Measurements from ENCODE around the gene CHD5.

The CHD5 gene

DNA sequence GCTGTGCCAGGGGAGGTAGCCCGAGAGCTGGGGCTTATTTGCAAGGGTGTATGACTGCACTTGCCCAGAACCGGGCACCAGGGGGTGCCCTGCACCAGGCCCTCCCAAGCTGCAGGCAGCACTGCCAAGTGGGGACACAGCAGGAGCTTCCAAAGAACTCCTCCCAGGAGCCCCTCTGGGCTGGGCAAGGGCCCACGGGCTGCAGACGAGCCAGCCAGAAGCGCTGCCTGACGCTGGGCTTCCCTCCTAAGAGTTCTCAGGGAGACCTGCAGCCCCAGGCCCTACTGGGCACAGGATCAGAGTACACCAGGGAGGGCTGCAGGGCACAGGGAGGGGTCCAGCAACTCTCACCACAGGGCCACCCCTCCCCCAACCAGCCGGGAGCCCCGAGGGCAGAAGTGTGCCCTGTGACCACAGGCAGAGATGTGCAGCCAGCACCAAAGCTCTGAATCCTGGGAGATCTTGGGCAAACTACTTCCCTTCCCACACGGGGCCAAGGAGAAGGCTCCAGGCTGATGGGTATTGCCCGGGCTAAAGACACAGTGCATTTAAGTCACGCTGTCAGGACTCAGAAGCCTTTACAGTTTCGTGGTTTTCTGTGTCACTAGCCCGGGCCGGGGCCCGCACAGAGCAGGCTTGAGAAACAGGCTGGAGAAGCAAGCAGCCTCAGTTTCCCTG is 71.0 kb downstream of the CHD5 start:
- no peak for DNase-seq

- DNase-seq = no peak
Observed at GRCh38 chr1:6108476-6108875, 71.6 kb downstream of the CHD5 start.

DNA sequence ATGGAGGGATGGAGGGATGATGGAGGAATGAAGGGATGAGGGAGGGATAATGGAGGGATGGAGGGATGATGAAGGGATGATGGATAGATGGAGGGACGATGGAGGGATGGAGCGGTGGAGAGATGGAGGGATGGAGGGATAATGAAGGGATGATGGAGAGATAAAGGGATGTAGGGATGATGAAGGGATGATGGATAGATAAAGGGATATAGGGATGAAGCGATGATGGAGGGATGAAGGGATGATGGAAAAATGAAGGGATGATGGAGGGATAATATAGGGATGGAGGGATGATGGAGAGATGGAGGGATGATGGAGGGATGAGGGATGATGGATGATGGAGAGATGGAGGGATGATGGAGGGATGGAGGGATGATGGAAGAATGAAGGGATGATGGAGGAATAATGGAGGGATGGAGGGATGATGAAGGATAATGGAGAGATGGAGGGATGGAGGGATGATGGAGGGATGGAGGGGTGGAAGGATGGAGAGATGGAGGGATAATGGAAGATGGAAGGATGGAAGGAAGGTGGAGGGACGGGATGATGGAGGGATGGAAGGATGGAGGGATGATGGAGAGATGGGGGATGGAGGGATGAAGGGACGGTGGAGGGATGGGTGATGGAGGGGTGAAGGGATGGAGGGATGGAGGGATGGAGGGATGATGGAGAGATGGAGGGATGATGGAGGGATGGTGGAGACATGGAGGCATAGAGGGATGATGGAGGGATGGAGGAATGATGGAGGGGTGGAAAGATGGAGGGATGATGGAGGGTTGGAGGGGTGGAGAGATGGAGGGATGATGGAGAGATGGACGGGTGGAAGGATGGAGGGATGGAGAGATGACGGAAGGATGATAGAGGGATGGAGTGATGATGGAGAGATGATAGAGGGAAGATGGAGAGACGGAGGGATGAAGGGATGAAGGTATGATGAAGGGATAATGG is 72.4 kb downstream of the CHD5 start:
- DNase-seq = no peak

- no peak for DNase-seq
Observed at GRCh38 chr1:6106977-6107376, 73.1 kb downstream of the CHD5 start.

GRCh38 chr1:6106321-6106731 is 73.8 kb downstream of the CHD5 start:
- no peak for DNase-seq

DNA sequence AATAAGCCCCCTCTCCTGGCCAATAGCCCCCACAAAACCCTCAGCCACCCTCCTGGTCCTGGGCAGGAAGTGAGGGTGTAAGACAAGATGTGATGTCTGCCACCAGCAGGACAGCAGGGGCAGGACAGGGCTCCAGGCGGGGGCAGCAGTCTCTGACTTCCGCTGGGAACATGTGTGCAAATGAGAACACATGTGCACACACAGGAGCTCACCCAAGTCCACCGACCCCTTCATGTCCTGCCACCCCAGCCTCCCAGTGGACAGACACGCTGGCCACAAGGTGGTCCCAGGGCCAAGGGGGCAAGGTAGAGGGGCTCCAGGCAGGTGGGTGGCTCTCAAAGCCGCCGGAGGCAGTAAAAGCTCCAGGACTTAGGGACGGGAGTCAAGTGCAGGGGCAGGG is 74.4 kb downstream of the CHD5 start:
- DNase-seq = no peak

GRCh38 chr1:6105218-6105679 is 74.9 kb downstream of the CHD5 start:
- DNase-seq = no peak

GRCh38 chr1:6104631-6105030 is 75.5 kb downstream of the CHD5 start:
- no peak for DNase-seq

DNA sequence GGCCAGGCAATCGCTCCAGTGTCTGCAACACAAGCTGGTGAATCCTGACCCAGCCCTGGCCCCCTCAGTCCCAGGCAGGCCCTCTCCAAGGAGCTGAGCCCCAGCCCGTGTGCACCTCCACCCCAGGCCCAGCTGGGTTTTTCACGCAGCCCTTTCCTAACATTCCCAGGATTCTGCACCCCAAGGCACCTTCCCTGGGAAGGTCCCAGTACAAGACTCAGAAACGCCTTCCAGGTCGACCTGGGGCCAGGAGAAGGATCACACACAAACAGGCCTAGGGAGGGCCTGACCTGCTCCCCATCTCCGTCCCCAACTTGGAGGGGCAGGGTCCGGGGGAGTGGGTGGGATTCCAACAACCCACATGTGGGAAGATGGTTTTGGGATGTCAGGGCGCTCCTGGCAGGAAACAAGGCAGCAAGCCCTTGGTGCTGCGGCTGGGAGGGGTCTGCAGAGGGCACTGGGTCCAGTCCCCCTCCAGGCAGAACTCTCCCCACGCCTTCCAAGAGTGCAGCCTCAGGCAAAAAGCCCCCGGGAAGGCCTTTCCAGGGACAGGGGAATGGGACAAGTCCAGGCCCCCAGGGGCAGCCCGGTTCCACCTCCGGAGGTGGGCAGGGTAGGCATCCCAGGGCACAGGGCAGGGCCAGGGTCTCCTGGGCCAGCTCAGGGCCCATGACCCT is 76.1 kb downstream of the CHD5 start:
- DNase-seq = no peak

DNA sequence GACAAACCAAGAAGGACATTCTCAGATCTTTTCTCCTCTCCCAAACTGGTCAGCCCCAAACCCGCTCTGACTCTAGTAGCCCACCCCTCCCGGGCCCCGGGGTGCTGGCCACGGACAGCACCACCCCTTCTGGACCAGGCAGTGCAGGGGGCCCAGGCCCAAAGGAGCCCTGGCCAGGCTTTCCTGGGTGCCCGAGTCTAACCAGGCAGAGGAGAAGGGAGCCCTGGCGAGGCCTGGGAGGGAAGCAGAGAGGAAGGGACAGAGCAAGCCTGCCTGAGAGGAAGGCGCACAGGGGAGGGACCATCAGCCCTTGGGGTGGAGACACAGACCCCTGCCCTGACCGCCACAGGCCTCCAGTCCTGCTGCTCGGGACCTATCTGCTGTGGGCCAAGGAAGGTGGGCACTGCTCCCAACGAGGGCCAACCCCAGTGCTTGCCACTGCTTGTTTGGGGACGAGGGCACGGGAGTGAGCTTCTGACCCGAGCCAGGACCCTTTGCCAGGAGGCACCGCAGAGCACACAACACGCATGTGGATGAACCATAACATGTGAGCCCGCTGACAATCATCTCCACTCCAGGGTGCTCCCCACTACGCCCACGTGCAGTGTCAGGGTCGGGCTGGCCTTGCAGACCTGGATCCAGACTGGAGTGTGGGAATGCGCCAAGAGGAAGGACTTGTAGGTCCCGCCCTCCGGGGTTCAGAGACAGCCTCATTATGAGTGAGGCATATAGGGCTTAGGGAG is 76.8 kb downstream of the CHD5 start:
- no peak for DNase-seq

DNA sequence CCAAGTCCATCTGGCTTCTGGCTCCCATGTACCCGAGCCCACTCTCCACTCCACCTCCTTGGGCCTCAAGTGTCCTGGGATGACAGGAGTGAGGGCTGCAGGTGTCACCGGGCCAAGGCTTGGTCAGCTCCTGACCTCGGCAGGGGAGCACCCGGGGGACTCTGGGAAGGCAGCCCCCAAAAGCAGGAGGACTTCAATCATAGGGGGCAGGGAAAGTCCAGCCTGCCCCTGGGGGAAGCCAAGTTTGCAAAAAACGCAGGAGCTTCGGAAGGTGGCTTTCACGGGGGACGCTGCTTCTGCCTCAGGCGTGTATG is 77.6 kb downstream of the CHD5 start:
- no peak for DNase-seq

GRCh38 chr1:6101826-6102531 is 78.1 kb downstream of the CHD5 start:
- DNase-seq = no peak

- DNase-seq = no peak
Observed at GRCh38 chr1:6100861-6101783, 79.0 kb downstream of the CHD5 start.

- no peak for DNase-seq
Observed at GRCh38 chr1:6099787-6100765, 80.0 kb downstream of the CHD5 start.

DNA sequence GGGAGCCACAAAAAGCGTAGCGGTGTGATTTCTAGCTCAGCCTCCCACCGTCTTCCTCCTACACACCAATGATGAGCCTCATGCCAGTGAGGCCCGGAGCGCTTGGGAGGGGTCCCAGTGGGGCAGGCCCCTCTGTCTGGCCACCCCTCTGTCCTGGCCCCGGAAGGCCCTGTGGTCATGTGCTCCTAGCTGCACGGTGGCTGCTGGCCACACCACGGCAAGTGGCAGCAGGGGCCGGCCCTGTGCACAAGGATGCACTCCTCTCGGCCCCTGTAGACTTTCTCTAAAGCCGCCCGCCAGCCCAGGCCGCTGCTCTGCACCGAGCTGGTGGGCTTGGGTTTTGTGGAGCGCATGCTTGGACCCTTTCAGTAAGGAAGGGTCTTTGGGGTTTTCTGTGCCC is 80.8 kb downstream of the CHD5 start:
- DNase-seq = no peak

DNA sequence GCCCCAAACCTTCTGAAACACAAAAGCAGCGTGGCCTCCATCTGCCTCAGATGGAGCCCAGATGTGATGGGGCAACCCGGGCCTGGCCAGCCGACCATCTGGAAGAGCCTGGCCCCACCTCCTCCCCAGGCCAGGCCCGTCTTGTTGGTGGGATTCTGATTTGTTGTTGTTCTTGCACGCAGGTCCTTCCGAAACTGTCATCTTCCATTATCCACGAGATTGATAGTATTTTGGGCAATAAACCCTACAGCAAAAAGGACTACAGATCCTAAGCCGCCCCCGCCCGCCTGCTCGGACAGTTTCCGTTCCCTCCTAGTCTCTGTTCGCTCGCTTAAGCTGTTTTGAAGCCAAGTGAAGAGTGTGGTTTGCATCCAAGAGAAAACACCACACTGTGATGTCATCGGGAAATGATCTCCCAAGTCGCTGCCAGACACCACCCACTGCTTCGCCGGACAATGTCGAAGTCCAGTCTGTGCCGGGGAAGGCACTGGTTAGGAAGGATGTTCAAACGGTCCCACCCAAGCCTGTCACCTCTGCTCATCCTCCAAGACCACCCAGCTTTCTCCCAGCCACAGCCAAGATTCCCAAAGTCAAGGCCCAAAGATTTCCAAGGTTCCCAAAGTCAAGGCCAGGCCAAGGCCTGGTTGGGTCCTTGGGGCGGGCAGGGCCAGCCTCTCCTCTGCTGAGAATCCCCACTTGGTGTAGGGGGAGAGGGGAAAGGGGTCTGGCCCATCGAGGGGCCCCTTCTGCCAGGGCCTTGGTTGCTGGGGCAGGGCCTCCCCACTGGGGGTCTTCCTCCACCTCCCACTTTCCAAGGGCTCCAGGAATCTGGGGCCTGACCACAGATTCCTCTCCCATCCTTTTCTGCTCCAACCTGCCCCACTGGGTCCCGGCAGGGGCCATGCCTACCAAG is 81.6 kb downstream of the CHD5 start:
- no peak for DNase-seq

DNA sequence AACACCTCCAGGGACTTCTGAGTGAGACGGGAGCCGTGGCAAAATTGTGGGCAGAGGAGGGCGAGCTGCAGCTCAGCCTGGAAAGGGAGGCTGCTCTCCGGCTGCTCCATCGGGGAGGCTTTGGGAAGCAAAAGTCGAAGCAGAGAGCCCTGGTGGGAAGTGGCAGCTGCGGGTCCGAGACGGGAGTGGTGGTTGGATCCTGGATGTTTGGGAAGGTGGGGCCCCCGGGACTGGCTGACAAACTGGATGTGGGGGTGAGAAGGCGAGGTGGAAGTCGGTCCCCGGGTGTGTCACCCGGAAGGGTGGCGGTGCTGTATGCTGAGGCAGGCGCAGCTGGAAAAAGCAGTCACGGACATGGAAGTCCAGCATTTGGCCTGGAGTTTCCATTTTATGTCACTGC is 82.3 kb downstream of the CHD5 start:
- DNase-seq = no peak

DNA sequence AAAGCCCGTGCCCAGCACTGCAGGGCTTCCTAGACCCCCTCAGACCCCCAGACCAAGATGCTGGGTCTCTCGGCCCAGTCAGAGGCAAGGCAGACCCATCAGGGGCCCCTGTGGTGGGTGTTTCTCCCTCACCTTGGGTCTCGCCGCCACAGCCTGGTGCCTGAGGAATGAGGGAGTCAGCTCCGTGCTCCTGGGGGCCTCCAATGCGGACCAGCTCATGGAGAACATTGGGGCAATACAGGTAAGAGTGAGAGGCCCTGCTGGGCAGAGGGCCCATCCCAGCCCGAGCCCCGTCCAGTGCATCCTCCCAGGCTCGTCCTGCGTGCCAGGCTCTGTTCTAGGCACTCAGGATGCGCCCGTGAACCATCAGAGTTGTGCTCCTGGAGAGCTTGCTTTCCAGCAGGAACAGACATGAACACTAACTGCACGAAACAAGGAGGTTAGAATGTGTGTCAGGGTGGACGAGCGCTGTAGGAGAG is 83.0 kb downstream of the CHD5 start:
- DNase-seq = no peak
